Loucy (cell line): ENCODE data around the gene SEMA3A.

ENCODE experiments used
- H2AFZ ChIP-seq: fragments of 200-600 bp; sonication (generic); 2 replicates; pipeline ENCODE4 v1.6.0; 2016; ENCODE audit warnings: antibody characterized with exemption, mild to moderate bottlenecking, low read length, moderate library complexity
- H3F3A ChIP-seq: fragments of 200-600 bp; 2 replicates; pipeline ENCODE4 v1.6.0; 2016; ENCODE audit warnings: antibody characterized with exemption, low read depth, mild to moderate bottlenecking
- H3K27me3 ChIP-seq: fragments of 200-600 bp; sonication (generic); 2 replicates; pipeline ENCODE4 v1.6.1; 2014; ENCODE audit warnings: low read length, mild to moderate bottlenecking; ENCODE audit not compliant: insufficient read depth, poor library complexity, severe bottlenecking
- H3K36me3 ChIP-seq: fragments of 200-600 bp; sonication (generic); 2 replicates; pipeline ENCODE4 v1.6.1; 2016; ENCODE audit warnings: low read length; ENCODE audit not compliant: insufficient read depth
- H3K4me1 ChIP-seq: fragments of 200-600 bp; sonication (generic); 2 replicates; pipeline ENCODE4 v1.5.1; 2014; ENCODE audit warnings: low read length, mild to moderate bottlenecking; ENCODE audit not compliant: insufficient read depth, poor library complexity, severe bottlenecking
- H3K4me2 ChIP-seq: fragments of 200-600 bp; sonication (generic); 2 replicates; pipeline ENCODE4 v1.6.0; 2014; ENCODE audit warnings: antibody characterized with exemption, low read length, low read depth, mild to moderate bottlenecking; ENCODE audit not compliant: poor library complexity, severe bottlenecking
- H3K4me3 ChIP-seq: fragments of 200-600 bp; sonication (generic); 2 replicates; pipeline ENCODE4 v1.5.1; 2014; ENCODE audit warnings: low read length, mild to moderate bottlenecking, mixed read lengths; ENCODE audit not compliant: poor library complexity, severe bottlenecking
- H3K79me2 ChIP-seq: fragments of 200-600 bp; sonication (generic); 2 replicates; pipeline ENCODE4 v1.6.1; 2014; ENCODE audit warnings: low read length; ENCODE audit not compliant: insufficient read depth
- H3K9ac ChIP-seq: fragments of 200-600 bp; sonication (generic); 2 replicates; pipeline ENCODE4 v1.6.0; 2014; ENCODE audit warnings: mild to moderate bottlenecking, low read depth, low read length, moderate library complexity; ENCODE audit not compliant: poor library complexity, severe bottlenecking
- H3K9me2 ChIP-seq: fragments of 200-600 bp; sonication (generic); replicated peaks from 2 replicates; pipeline ENCODE4 v1.6.1; 2016; ENCODE audit warnings: low read depth, low read length, mixed read lengths
- H3K9me3 ChIP-seq: fragments of 200-600 bp; sonication (generic); 2 replicates; pipeline ENCODE4 v1.6.1; 2014; ENCODE audit warnings: mild to moderate bottlenecking, antibody characterized with exemption, low read length, low read depth; ENCODE audit not compliant: insufficient read depth
- H4K20me1 ChIP-seq: fragments of 200-600 bp; sonication (generic); 2 replicates; pipeline ENCODE4 v1.6.0; 2014; ENCODE audit warnings: antibody characterized with exemption, low read length, mild to moderate bottlenecking; ENCODE audit not compliant: insufficient read depth, poor library complexity, severe bottlenecking
- EZH2phosphoT487 ChIP-seq: fragments of 200-600 bp; IDR thresholded peaks from 2 replicates; pipeline ENCODE4 v1.6.1; 2018; ENCODE audit warnings: antibody characterized with exemption, mild to moderate bottlenecking, moderate library complexity, borderline replicate concordance
- TF ChIP-seq, protein P1 (sequence below): fragments of 200-600 bp; sonication (generic); conservative IDR thresholded peaks from 2 replicates; pipeline ENCODE4 v1.5.1; 2014; ENCODE audit warnings: mild to moderate bottlenecking, antibody characterized with exemption, low read length

Gene SEMA3A

GRCh38 chr7:84013616-84014240 is 180.9 kb downstream of the SEMA3A start:
- Histone ChIP-seq H3K36me3 (no peaks in the 10 kb centered on the region), H3F3A (no peaks in the 10 kb centered on the region), H4K20me1 (no peaks in the 10 kb centered on the region), H3K4me1 (no peaks in the 10 kb centered on the region), H3K27me3 (no peaks in the 10 kb centered on the region), H3K4me3 (no peak overlapping the region), H3K9me3 (no peaks in the 10 kb centered on the region), H3K79me2 (no peaks in the 10 kb centered on the region), H3K9ac (no peak overlapping the region), H2AFZ (peak overlapping the region; percentile 8; the same call in 1 of the 2 replicates), H3K4me2 (no peak overlapping the region), H3K9me2 (no peaks in the 10 kb centered on the region)
- TF ChIP-seq EZH2phosphoT487, result no peak
- TF ChIP-seq, protein P1, sequence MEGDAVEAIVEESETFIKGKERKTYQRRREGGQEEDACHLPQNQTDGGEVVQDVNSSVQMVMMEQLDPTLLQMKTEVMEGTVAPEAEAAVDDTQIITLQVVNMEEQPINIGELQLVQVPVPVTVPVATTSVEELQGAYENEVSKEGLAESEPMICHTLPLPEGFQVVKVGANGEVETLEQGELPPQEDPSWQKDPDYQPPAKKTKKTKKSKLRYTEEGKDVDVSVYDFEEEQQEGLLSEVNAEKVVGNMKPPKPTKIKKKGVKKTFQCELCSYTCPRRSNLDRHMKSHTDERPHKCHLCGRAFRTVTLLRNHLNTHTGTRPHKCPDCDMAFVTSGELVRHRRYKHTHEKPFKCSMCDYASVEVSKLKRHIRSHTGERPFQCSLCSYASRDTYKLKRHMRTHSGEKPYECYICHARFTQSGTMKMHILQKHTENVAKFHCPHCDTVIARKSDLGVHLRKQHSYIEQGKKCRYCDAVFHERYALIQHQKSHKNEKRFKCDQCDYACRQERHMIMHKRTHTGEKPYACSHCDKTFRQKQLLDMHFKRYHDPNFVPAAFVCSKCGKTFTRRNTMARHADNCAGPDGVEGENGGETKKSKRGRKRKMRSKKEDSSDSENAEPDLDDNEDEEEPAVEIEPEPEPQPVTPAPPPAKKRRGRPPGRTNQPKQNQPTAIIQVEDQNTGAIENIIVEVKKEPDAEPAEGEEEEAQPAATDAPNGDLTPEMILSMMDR, result no peak

GRCh38 chr7:84009782-84010181 is 184.8 kb downstream of the SEMA3A start:
- no peak for TF ChIP-seq EZH2phosphoT487
- TF ChIP-seq, protein P1, result no peak
- H3K4me1 ChIP-seq, result no peaks in the 10 kb centered on the region
- H3K9me2 ChIP-seq, result no peaks in the 10 kb centered on the region
- no peak overlapping the region for H3K4me3 ChIP-seq
- no peak overlapping the region for H2AFZ ChIP-seq
- H3K36me3 ChIP-seq, result no peaks in the 10 kb centered on the region
- no peak overlapping the region for H3K4me2 ChIP-seq
- no peaks in the 10 kb centered on the region for H3K27me3 ChIP-seq
- H4K20me1 ChIP-seq, result no peaks in the 10 kb centered on the region
- H3K79me2 ChIP-seq, result no peaks in the 10 kb centered on the region
- no peaks in the 10 kb centered on the region for H3K9me3 ChIP-seq
- no peaks in the 10 kb centered on the region for H3F3A ChIP-seq
- H3K9ac ChIP-seq, result no peak overlapping the region

DNA sequence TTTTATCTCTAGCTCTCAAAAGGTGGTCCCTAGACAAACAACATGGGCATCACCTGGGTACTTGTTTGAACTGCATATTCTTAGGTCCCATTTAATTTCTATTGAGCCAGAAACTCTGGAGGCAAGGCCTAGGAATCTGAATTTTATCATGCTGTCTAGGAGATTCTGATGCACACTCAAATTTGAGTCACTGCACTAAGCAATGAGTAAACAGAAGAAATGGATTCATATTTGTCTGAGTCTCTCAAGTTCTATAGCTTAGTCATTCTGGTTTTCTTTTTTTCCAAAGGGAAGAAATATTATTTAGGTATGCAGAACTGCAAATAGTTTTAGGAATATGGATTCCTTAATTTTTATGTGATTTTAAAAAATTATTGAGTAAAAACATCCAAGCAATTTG is 185.5 kb downstream of the SEMA3A start:
- no peak overlapping the region for H2AFZ ChIP-seq
- TF ChIP-seq, protein P1, result no peak
- TF ChIP-seq EZH2phosphoT487, result no peak
- no peaks in the 10 kb centered on the region for H4K20me1 ChIP-seq
- H3K4me2 ChIP-seq, result no peak overlapping the region
- H3K9me2 ChIP-seq, result no peaks in the 10 kb centered on the region
- H3K27me3 ChIP-seq, result no peaks in the 10 kb centered on the region
- H3K9ac ChIP-seq, result no peak overlapping the region
- H3K4me3 ChIP-seq, result no peak overlapping the region
- no peaks in the 10 kb centered on the region for H3K79me2 ChIP-seq
- H3K9me3 ChIP-seq, result no peaks in the 10 kb centered on the region
- no peaks in the 10 kb centered on the region for H3F3A ChIP-seq
- no peaks in the 10 kb centered on the region for H3K4me1 ChIP-seq
- H3K36me3 ChIP-seq, result no peaks in the 10 kb centered on the region
